Glutamatergic neuron (in vitro differentiated cells): ENCODE results near the gene CSAD. TPM values are rescaled to one million over a fixed set of nuclear protein-coding genes. Genes with fewer than 3 reads are reported as not detected.
A peak's percentile ranks its signal among the peaks of the same experiment; 100 is the strongest.

Experiments used
- DNase-seq: peaks from one replicate; pipeline ENCODE4 v3.0.0; 2022
- H3K27ac Mint-ChIP-seq: one replicate; pipeline ENCODE4 v1.8.0; 2020; ENCODE audit warnings: mild to moderate bottlenecking, mixed read lengths, inconsistent platforms; ENCODE audit not compliant: unreplicated experiment
- H3K27me3 Mint-ChIP-seq: one replicate; pipeline ENCODE4 v1.8.0; 2020; ENCODE audit warnings: mild to moderate bottlenecking, moderate library complexity, mixed read lengths, inconsistent platforms; ENCODE audit not compliant: unreplicated experiment
- H3K36me3 Mint-ChIP-seq: one replicate; pipeline ENCODE4 v1.8.0; 2020; ENCODE audit warnings: mild to moderate bottlenecking, mixed read lengths, inconsistent platforms; ENCODE audit not compliant: unreplicated experiment
- H3K4me1 Mint-ChIP-seq: one replicate; pipeline ENCODE4 v1.8.0; 2020; ENCODE audit warnings: mild to moderate bottlenecking, low read depth, mixed read lengths, inconsistent platforms; ENCODE audit not compliant: unreplicated experiment
- H3K4me3 Mint-ChIP-seq: one replicate; pipeline ENCODE4 v1.8.0; 2020; ENCODE audit warnings: mild to moderate bottlenecking, mixed read lengths, inconsistent platforms; ENCODE audit not compliant: unreplicated experiment
- H3K9me3 Mint-ChIP-seq: one replicate; pipeline ENCODE4 v1.8.0; 2020; ENCODE audit warnings: mild to moderate bottlenecking, moderate library complexity, mixed read lengths, inconsistent platforms; ENCODE audit not compliant: unreplicated experiment
- total RNA-seq: library from RNA; stranded (reverse); fragmentation: NEBNext Ultra II Directional; extraction: Animal tissue kit (Norgen Biotek cat#: 25700); gene quantifications from one replicate; pipeline ENCODE4 v1.2.1, GENCODE V29; 2021; ENCODE audit not compliant: unreplicated experiment
- TF ChIP-seq, protein P1 (sequence below): fragments of 200-600 bp; sonication (generic); IDR thresholded peaks from one replicate; pipeline ENCODE4 v1.5.0; 2021; ENCODE audit not compliant: partially characterized antibody, unreplicated experiment

Gene CSAD
- total RNA-seq, 1 donor from 2014 or later = 34.5 TPM

DNA sequence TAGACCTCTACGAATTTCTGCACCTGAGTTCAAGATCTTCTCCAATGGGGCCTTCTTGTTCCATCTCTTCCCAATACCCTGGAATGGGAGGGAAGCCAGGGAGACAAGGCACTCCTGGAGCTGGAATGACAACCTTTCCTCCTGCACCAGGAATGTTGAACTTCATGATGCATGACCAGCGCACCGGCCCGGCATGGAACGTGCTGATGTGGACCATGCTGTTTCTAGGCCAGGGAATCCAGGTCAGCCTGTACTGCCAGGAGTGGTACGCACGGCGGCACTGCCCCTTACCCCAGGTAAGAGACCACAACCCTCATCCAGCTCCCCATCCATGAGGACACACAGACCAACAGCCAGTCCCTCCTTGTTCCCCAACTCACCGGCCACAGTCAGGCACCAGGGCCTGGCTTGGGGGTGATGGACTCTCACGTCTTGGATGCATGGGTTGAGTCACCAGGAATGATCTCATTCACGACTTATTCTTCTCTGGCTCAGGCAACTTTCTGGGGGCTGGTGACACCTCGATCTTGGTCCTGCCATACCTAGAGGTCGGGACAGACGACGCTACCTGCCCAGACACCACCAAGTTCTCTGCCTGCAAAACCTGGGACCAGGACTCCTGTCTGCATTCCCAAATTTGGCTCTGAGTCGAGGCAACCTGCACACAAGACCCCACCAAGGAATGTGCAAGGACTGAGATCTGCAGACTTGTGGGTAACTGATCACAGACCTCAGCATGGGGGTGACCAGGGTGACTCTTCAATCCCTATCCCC is 57.0 kb downstream of the CSAD start:
- DNase-seq = no peak
- TF ChIP-seq, protein P1, sequence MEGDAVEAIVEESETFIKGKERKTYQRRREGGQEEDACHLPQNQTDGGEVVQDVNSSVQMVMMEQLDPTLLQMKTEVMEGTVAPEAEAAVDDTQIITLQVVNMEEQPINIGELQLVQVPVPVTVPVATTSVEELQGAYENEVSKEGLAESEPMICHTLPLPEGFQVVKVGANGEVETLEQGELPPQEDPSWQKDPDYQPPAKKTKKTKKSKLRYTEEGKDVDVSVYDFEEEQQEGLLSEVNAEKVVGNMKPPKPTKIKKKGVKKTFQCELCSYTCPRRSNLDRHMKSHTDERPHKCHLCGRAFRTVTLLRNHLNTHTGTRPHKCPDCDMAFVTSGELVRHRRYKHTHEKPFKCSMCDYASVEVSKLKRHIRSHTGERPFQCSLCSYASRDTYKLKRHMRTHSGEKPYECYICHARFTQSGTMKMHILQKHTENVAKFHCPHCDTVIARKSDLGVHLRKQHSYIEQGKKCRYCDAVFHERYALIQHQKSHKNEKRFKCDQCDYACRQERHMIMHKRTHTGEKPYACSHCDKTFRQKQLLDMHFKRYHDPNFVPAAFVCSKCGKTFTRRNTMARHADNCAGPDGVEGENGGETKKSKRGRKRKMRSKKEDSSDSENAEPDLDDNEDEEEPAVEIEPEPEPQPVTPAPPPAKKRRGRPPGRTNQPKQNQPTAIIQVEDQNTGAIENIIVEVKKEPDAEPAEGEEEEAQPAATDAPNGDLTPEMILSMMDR = no peak
- peaks cover 3% of the 10 kb centered on the region for H3K4me1 Mint-ChIP-seq
- no peak overlapping the region for H3K27ac Mint-ChIP-seq
- peaks cover 3% of the 10 kb centered on the region for H3K9me3 Mint-ChIP-seq
- peaks cover 8% of the 10 kb centered on the region for H3K27me3 Mint-ChIP-seq
- H3K36me3 Mint-ChIP-seq = peaks cover 3% of the 10 kb centered on the region
- H3K4me3 Mint-ChIP-seq = no peak overlapping the region

DNA sequence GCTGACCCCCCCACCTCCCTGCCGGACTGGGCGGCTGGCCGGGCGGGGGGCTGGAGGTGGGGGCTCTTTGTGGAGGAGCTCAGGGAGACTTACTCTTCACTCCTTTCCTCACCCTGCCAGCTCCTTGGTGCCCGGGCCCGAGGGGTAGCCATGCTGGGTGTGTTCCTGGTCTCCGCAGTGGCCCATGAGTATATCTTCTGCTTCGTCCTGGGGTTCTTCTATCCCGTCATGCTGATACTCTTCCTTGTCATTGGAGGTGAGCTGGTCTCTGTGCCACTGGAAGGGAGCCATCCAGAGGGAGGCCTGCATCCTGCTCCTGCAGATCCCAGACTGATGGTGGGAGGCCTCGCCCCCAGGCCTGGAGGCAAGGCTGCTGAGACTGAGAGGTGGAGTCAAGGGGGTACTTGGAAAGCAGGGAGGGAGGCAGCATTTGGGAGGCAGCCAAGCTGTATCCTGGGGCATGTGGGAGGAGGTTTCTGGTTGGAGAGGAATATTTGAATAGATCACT is 57.7 kb downstream of the CSAD start:
- no peak for DNase-seq
- TF ChIP-seq, protein P1 = no peak

DNA sequence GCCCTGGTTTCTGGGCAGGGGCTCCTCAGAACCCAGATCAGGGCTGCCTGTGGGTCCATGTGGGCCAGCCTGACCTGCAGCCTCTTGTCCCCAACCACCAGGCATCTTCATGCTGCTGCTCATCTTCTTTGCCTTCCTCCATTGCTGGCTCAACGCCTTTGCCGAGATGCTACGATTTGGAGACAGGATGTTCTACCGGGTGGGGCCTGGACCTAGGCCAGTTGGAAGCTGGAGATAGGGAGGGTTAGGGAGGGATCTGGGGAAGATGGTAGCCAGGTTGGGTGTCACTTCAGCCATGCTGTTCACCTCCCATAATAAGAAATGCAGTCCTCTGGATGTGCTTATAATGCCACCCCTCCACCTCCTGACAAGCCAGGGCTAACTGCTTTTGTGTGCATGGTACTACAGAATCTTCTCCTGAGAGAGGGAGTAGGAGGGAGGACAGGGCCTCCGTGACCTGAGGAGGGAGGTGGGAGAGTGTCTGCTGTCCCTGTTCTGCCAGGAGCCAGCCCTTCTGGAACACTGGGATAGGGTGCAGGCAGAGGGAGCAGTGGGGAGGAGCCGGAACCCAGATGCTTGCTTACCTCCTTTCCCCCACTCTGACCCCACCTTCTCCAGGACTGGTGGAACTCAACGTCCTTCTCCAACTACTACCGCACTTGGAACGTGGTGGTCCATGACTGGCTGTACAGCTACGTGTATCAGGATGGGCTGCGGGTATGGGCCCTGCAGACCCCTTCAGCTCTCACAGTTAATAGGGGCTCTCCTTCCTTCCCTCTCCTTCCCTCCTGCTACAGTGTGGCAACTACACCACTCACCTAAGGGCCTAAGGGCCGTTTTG is 59.8 kb downstream of the CSAD start:
- TF ChIP-seq, protein P1 = no peak
- Mint-ChIP-seq H3K27ac (no peak overlapping the region), H3K4me3 (no peak overlapping the region), H3K9me3 (peaks cover 3% of the 10 kb centered on the region), H3K36me3 (peaks cover 3% of the 10 kb centered on the region), H3K4me1 (peaks cover 3% of the 10 kb centered on the region), H3K27me3 (peaks cover 12% of the 10 kb centered on the region)
- DNase-seq = no peak

More for the DNA sequence above, 57.7 kb downstream of the CSAD start:
- H3K9me3 Mint-ChIP-seq = peaks cover 3% of the 10 kb centered on the region
- H3K4me3 Mint-ChIP-seq = no peak overlapping the region
- H3K36me3 Mint-ChIP-seq = peaks cover 3% of the 10 kb centered on the region
- peaks cover 12% of the 10 kb centered on the region for H3K27me3 Mint-ChIP-seq
- peaks cover 3% of the 10 kb centered on the region for H3K4me1 Mint-ChIP-seq
- H3K27ac Mint-ChIP-seq = peak overlapping the region; percentile 71

DNA sequence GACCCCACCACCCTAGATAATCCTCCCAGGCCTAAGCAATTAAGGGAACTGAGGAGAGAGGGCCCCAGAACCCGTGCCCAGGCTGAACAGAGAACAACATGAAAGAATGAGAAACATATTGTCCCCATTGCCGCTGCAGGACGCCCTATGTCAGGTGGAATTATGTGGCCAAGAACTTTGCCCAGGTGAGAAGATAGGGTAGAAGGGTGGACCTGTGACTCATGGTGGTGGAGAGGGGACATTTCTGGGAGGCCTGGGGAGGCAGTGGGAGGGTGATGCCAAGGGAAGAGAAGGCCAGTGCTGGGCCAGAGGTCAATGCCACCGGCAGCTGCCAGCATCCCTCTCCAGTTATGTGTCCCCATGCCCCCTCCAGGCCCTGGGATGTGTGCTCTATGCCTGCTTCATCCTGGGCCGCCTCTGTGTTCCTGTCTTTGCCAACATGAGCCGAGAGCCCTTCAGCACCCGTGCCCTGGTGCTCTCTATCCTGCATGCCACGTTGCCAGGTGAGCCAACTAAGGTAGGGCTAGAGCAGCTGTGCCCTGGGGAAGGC is 61.9 kb downstream of the CSAD start:
- Mint-ChIP-seq H3K4me1 (peaks cover 3% of the 10 kb centered on the region), H3K27me3 (peaks cover 12% of the 10 kb centered on the region), H3K36me3 (peaks cover under 1% of the 10 kb centered on the region), H3K4me3 (no peak overlapping the region), H3K27ac (no peak overlapping the region), H3K9me3 (peaks cover 2% of the 10 kb centered on the region)
- DNase-seq = no peak
- TF ChIP-seq, protein P1 = no peak
